Muscle layer of duodenum (tissue), 2 donors: Measurements from ENCODE around the gene EEF2K.

Source experiments
- H3K27ac ChIP-seq: one replicate; pipeline ENCODE4 v1.7.0; 2013; ENCODE audit warnings: mild to moderate bottlenecking, low read length
- H3K27me3 ChIP-seq: one replicate; pipeline ENCODE4 v1.7.0; 2013; ENCODE audit warnings: low read depth, mild to moderate bottlenecking, control low read depth, low read length
- H3K36me3 ChIP-seq, 2 donors: one replicate each; pipeline ENCODE4 v1.7.0; 2013; ENCODE audit warnings: low read length in 2 of 2, control low read depth in 1 of 2, mild to moderate bottlenecking in 1 of 2; ENCODE audit not compliant: insufficient read depth in 2 of 2, control insufficient read depth in 1 of 2
- H3K4me1 ChIP-seq, 2 donors: one replicate each; pipeline ENCODE4 v1.7.0; 2013; ENCODE audit warnings: low read length in 2 of 2, mild to moderate bottlenecking in 2 of 2, control low read depth in 1 of 2, moderate library complexity in 1 of 2; ENCODE audit not compliant: insufficient read depth in 2 of 2, control insufficient read depth in 1 of 2
- H3K4me3 ChIP-seq, 2 donors: one replicate each; pipeline ENCODE4 v1.7.0; 2013; ENCODE audit warnings: low read length in 2 of 2, low read depth in 1 of 2, mild to moderate bottlenecking in 1 of 2
- H3K9me3 ChIP-seq, 2 donors: one replicate each; pipeline ENCODE4 v1.7.0; 2013; ENCODE audit warnings: low read length in 2 of 2, control low read depth in 1 of 2, mild to moderate bottlenecking in 1 of 2; ENCODE audit not compliant: control insufficient read depth in 1 of 2
- donor health status: healthy.

Gene EEF2K

DNA sequence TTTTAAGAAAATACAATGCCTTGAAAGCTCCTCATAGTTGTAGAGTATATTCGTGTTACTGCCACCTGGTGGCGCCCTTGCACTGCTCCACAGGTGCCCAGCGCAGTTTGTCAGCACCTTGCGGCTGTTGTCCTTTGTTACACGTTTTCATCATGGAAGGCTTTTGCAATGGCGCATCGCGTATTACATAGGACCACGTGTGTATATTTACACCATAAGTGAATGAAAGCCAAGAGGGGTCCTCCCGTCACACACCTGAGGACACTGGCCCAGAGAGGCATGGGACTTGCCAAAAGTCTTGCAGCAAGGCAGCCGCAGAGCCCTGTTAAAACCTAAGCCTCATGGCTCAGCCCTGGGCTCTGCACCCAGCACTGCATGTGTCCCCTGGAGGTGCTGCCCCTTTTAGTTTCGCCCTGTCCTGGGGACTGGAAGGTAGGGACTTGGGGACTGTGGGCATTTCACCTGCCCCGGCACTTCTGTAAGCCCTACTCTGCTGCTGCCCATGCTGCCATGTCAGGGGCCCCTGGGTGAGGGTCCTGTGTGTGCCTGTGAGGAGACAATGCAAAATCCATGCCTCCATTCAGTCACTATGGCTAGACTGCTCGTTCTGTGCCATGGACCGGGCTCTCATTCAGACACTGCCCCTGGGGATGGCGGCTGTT is 115.4 kb downstream of the EEF2K start:
- no peak overlapping the region for H3K27ac ChIP-seq
- peaks cover 14 to 72% of the 10 kb centered on the region in 2 donors for H3K36me3 ChIP-seq
- no peaks in the 10 kb centered on the region for H3K27me3 ChIP-seq
- H3K9me3 ChIP-seq = no peaks in the 10 kb centered on the region
- H3K4me1 ChIP-seq = peaks cover 0 to 5% of the 10 kb centered on the region in 2 donors
- H3K4me3 ChIP-seq = no peak overlapping the region

DNA sequence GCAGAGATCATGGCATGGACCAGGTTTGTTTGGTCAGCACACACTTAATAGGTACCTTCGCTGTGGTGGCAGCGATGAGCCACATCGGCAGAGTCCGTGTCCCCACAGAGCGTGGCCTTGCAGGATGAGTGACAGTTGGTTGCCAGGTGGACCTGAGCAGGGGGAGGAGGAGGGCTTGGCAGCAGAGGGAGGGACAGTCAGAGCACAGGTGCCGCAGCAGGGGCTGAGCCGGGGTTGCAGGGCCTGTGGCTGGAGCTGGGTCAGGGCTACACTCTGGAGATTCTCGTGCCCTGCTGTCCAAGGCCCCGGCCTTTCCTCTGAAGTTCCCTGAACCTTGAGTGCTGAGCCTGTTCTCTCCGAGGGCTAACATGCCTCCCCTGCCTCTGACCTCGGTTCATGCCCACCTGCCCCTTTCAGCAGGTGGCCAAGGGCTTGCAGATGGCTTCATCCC is 116.0 kb downstream of the EEF2K start:
- Histone ChIP-seq H3K36me3 (peaks cover 20 to 72% of the 10 kb centered on the region in 2 donors), H3K4me1 (peaks cover 0 to 5% of the 10 kb centered on the region in 2 donors), H3K27me3 (no peaks in the 10 kb centered on the region)

GRCh38 chr16:22322741-22323140 is 116.7 kb downstream of the EEF2K start:
- Histone ChIP-seq H3K4me1 (peaks cover 0 to 5% of the 10 kb centered on the region in 2 donors), H3K27me3 (no peaks in the 10 kb centered on the region), H3K9me3 (no peaks in the 10 kb centered on the region), H3K4me3 (no peak overlapping the region), H3K27ac (no peak overlapping the region), H3K36me3 (peaks cover 24 to 72% of the 10 kb centered on the region in 2 donors)

More for the DNA sequence above, 116.0 kb downstream of the EEF2K start:
- H3K27ac ChIP-seq = no peak overlapping the region
- no peak overlapping the region for H3K4me3 ChIP-seq
- H3K9me3 ChIP-seq = no peaks in the 10 kb centered on the region

DNA sequence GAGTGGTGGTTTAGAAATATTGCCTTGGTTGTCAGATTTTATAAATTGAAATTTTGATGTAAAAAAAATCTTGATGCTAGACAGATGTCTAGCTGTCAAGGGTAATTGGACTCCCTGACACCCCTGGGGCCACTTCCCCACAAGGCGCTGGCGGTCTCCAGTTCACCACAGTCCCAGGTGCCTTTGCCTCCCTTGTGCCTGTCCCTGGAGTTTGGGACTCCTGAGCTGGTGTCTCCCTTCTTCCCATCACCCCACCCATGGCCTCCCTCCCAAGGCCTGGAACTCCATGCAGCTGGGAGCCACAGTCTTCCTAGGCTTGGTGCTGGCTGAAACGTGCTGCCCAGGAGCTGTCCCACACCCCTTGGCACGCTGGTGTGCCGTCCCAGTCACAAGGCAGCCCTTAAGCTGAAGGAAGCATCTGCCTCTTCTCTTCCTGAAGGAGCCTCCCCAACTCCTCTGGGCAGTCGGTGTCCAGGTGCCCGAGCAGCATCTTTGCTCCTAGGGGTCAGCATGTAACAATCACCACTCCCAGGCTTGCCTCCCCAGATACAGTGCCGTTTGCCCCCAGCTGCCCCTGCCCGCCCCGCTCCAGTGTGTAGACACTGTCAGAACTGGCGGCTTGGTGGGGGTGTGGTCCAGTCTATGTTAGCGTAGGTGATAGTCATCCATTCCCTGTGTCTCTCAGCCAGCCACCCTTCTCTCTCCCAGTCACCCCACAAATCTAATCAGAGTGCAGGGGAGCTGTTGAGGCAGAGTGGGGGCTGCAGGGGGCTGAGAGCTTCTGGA is 117.3 kb downstream of the EEF2K start:
- peaks cover 28 to 74% of the 10 kb centered on the region in 2 donors for H3K36me3 ChIP-seq
- no peak overlapping the region for H3K27ac ChIP-seq
- no peaks in the 10 kb centered on the region for H3K9me3 ChIP-seq
- H3K4me1 ChIP-seq = peaks cover 0 to 5% of the 10 kb centered on the region in 2 donors
- no peak overlapping the region for H3K4me3 ChIP-seq
- no peaks in the 10 kb centered on the region for H3K27me3 ChIP-seq

DNA sequence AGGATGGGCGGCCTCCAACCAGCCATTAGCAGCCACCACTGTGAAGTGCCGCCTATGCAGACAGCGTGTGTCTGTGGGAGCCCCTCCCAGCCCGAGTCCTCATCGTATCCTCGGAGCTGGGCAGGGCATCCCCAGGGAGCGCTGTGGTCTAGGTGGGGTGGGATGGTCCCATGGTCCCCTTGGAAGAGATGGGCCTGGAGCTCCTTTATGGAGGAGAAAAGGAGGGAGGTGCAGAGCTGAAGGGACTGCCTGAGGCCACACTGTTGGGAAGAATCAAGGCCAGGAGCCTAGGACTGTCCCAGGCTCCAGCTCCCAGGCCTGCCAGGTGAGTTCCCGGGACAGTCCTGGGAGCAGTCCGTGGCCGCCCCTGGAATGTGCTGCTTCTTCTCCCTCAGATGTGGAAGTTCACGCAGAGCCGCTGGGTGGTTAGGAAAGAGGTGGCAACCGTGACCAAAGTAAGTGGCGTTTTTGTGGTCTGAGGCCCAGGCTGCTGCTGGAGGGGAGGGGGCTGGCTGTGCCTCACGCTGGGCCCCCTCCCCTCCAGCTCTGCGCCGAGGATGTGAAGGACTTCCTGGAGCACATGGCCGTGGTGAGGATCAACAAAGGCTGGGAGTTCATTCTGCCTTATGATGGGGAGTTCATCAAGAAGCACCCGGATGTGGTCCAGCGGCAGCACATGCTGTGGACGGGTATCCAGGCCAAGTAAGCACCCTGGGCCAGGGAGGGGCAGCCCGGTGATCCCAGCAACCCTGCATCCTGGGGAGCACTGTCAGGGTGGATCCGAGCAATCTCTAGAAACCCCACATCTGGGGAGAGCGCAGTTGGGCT is 118.1 kb downstream of the EEF2K start:
- Histone ChIP-seq H3K36me3 (peaks cover 32 to 78% of the 10 kb centered on the region in 2 donors), H3K9me3 (no peaks in the 10 kb centered on the region), H3K4me1 (peaks cover 0 to 5% of the 10 kb centered on the region in 2 donors), H3K27me3 (no peaks in the 10 kb centered on the region), H3K4me3 (no peak overlapping the region), H3K27ac (no peak overlapping the region)

DNA sequence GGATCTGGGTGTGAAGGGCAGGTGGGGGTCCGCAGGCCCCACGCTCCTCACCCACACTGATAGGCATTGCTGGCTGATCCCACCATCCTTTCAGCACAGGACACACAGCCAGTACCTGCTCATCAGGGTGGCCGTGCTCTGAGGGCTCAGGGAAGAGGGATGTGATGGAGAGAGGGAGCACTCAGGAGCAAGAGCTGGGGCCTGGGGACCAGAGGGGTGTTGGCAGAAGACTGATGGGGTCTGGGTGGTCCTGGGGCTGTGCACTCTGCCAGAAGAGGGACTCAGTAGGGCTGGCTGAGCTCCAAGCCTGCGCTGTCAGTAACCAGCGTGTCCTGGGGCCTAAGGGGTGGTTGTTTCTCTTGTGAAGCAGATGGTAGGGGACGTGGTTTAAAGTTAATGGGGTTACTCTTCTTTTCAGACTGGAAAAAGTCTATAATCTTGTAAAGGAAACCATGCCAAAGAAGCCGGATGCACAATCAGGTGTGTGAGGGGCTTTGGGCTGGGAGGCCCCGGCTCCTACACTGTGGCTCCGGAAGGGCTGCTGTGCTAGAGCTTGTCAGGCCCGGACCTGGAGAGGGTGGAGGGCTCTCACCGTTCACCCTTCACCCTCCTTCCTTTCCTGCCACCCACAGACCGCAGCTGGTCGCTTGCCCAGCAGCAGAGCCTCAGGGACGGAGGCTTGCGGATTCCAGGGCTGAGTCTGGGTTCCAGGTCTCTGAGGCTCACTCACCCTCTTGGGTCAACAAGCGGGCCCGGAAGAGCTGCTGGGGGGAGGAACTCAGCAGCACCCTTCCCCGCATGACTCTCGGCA is 118.9 kb downstream of the EEF2K start:
- Histone ChIP-seq H3K9me3 (no peaks in the 10 kb centered on the region), H3K36me3 (peaks cover 33 to 78% of the 10 kb centered on the region in 2 donors), H3K4me3 (no peak overlapping the region), H3K27ac (no peak overlapping the region), H3K4me1 (peaks cover 0 to 5% of the 10 kb centered on the region in 2 donors), H3K27me3 (no peaks in the 10 kb centered on the region)

DNA sequence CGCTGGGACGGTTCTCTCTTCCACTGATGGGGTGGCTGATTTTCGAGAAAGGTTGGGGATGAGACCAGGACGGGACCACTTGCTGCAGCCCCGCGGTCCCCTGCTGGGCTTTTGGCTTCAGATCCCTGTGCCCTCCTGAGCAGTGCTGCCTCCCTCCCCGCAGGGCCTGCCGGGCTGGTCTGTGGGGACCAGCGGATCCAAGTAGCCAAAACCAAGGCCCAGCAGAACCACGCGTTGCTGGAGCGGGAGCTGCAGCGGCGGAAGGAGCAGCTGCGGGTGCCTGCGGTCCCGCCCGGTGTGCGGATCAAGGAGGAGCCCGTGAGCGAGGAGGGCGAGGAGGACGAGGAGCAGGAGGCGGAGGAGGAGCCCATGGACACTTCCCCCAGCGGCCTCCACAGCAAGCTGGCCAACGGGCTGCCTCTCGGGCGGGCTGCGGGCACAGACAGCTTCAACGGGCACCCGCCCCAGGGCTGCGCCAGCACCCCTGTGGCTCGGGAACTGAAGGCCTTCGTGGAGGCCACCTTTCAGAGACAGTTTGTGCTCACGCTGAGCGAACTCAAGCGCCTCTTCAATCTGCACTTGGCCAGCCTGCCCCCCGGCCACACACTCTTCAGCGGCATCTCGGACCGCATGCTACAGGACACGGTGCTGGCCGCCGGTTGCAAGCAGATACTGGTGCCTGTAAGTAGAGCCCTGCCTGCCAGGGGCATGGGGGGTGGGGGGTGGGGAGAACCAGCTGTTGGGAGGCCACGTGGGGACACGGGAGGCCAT is 119.7 kb downstream of the EEF2K start:
- Histone ChIP-seq H3K4me1 (peaks cover 0 to 5% of the 10 kb centered on the region in 2 donors), H3K9me3 (no peaks in the 10 kb centered on the region), H3K4me3 (no peak overlapping the region), H3K27ac (no peak overlapping the region), H3K27me3 (no peaks in the 10 kb centered on the region), H3K36me3 (peaks cover 33 to 70% of the 10 kb centered on the region in 2 donors)

- H3K27ac ChIP-seq = no peak overlapping the region
- H3K27me3 ChIP-seq = no peaks in the 10 kb centered on the region
- no peak overlapping the region for H3K4me3 ChIP-seq
- H3K36me3 ChIP-seq = peaks cover 33 to 67% of the 10 kb centered on the region in 2 donors
- no peaks in the 10 kb centered on the region for H3K9me3 ChIP-seq
- H3K4me1 ChIP-seq = peaks cover 0 to 5% of the 10 kb centered on the region in 2 donors
These were observed 120.2 kb downstream of the EEF2K start for GRCh38 chr16:22326369-22326652.

DNA sequence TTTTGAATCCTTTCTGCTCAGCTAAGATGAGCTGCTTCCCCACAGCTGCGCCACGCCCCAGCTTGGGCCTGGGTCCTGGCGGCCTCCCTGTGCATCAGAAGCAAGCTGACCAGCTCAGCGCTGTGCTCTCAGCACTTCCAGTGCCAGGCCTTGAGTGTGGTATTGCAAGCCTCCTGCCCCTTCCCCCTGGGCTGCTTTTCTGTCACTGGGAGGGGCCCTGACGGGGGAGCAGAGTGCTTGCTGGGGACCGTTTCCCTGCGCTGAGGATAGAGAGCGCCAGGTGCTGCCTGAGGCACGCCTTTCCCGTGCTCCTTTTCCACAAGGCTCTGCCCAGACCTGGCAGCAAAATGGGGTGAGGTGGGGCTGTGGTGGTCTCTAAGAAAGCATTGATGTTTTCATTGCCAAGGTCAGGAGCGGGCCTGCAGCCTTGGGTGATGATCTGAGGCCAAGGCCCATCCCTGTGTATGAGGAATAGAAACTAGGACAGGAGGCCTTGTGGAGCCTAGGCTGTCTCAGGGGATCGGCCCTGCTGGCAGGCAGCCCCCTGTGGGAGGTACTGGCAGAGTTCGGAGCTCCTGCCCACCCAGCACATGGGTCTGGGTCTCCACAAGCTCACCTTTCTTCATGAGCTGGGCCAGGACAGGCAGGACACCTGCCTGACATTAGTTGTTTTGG is 120.8 kb downstream of the EEF2K start:
- Histone ChIP-seq H3K27ac (no peak overlapping the region), H3K9me3 (no peaks in the 10 kb centered on the region), H3K27me3 (no peaks in the 10 kb centered on the region), H3K4me1 (no peaks in the 10 kb centered on the region), H3K4me3 (no peak overlapping the region), H3K36me3 (peaks cover 39 to 65% of the 10 kb centered on the region in 2 donors)

GRCh38 chr16:22327446-22327775 is 121.3 kb downstream of the EEF2K start:
- no peak overlapping the region for H3K27ac ChIP-seq
- no peak overlapping the region for H3K4me3 ChIP-seq
- H3K27me3 ChIP-seq = no peaks in the 10 kb centered on the region
- peaks cover 44 to 64% of the 10 kb centered on the region in 2 donors for H3K36me3 ChIP-seq
- no peaks in the 10 kb centered on the region for H3K9me3 ChIP-seq
- no peaks in the 10 kb centered on the region for H3K4me1 ChIP-seq
